ENCODE results near the gene GPHN.
"Not testable (repeated sequence)": the region's sequence is repeated elsewhere in the genome, so short reads cannot be mapped to it uniquely, and the experiment has no call there.

The GPHN gene

GRCh38 chr14:66657780-66658179, 149.8 kb downstream of the GPHN start:
- no peak for DNase-seq (ENCODE audit: low spot score)

DNA sequence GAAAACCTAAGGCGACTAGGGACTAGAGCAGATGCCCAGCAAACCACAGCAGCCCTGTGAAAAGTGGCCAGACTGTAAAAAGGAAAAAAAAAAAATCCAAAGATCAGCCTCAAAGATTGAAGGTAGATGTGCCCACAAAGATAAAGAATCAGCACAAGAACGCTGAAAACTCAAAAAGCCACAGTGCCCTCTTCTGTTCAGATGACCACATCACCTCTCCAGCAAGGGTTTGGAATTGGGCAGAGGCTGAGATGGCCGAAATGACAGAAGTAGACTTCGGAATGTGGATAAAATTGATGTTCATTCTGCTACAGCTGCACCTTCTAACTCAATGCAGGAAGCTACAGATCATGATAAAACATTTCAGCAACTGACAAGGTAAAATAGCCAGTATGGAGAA, 154.4 kb downstream of the GPHN start:
- no peak for DNase-seq (ENCODE audit: low spot score)

DNA sequence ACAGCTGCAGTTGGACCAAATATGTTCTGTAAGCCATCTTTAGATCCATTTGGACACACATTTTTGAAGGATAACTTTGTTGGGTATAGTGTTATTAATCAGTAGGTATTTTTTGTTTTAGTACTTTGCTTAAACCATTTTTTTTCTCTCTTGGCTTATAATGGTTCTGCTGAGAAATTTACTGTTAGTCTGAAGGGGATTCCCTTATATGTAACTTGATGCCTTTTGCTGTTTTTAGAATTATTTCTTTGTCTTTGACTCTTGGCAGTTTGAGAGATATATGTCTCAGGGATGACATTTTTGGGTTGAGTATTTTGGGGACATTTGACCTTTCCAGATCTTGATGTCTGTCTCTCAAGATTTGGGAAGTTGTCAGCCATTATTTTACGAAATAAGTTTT, 169.8 kb downstream of the GPHN start:
- DNase-seq (ENCODE audit: low spot score) = no peak

- DNase-seq (ENCODE audit: low spot score) = peak; percentile 60
These were observed 172.3 kb downstream of the GPHN start for GRCh38 chr14:66680216-66680615.

DNA sequence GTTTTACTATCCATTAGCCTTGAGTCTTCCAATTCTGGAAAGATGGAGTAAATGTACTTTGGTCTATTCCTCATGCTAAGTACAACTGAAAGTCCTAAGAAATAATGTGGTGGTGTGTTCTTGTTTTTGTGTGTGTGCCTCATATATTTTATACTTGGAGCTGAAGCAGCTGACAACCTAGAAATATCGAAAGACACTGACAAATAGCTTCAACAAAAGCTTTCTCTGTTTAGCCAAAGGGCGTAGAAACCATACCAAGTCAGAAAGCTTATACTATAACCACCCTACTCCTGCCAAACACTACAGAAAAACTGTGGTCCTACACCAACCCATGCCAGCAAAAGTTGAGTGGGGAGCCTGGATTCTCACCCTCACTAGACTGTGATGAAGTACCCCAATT, 188.4 kb downstream of the GPHN start:
- no peak for DNase-seq (ENCODE audit: low spot score)

- no peak for DNase-seq (ENCODE audit: low spot score)
These were observed 190.6 kb downstream of the GPHN start for GRCh38 chr14:66698503-66698902.

- DNase-seq (ENCODE audit: low spot score) = no peak
These were observed 193.9 kb downstream of the GPHN start for GRCh38 chr14:66701813-66702212.

DNA sequence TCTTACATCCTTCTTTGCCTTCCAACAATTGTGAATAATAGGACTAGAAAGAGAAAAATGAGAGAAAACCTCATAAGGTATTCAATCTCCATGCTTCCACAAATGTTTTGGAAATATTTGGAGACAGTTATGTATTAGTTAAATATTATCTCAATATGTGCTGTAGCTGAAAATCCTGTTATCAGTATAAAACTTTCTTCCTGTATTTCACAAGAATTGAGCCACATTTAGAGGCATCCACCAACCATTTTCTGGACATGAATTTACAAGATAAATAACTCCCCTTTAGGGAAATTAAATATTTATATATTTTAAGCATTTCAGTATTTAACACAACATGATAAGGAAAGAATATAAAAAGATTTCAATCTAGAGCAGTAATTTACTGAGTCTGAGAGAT, 200.3 kb downstream of the GPHN start:
- no peak for DNase-seq (ENCODE audit: low spot score)

GRCh38 chr14:66709291-66709690, 201.3 kb downstream of the GPHN start:
- no peak for DNase-seq (ENCODE audit: low spot score)

DNA sequence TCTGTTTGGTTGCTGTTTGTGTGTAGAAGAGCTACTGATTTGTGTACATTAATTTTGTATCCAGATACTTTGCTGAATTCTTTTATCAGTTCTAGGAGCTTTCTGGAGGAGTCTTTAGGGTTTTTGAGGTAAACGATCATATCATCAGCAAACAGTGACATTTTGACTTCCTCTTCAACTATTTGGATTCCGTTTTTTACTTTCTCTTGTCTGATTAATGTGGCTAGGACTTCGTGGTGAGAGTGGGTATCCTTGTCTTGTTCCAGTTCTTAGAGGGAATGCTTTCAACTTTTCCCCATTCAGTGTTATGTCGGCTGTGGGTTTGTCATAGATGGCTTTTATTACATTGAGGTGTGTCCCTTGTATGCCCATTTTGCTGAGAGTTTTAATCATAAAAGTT, 206.3 kb downstream of the GPHN start:
- not testable (repeated sequence) for DNase-seq (ENCODE audit: low spot score)

GRCh38 chr14:66715313-66715712, 207.4 kb downstream of the GPHN start:
- not testable (repeated sequence) for DNase-seq (ENCODE audit: low spot score)

DNA sequence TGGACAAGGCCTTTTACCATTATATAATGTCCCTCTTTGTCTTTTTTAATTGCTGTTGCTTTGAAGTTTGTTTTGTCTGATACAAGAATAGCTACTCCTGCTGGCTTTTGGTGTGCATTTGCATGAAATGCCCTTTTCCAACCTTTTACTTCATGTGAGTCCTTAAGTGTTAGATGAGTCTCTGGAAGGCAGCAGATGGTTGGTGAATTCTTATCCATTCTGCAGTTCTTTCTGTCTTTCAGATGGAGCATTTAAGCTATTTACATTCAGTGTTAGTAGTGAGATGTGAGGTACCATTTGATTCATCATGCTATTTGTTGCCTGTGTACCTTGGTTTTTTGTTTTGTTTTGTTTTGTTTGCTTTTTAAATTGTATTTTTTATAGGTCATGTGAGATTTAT, 208.3 kb downstream of the GPHN start:
- no peak for DNase-seq (ENCODE audit: low spot score)

GRCh38 chr14:66717561-66718140, 209.7 kb downstream of the GPHN start:
- no peak for DNase-seq (ENCODE audit: low spot score)

DNA sequence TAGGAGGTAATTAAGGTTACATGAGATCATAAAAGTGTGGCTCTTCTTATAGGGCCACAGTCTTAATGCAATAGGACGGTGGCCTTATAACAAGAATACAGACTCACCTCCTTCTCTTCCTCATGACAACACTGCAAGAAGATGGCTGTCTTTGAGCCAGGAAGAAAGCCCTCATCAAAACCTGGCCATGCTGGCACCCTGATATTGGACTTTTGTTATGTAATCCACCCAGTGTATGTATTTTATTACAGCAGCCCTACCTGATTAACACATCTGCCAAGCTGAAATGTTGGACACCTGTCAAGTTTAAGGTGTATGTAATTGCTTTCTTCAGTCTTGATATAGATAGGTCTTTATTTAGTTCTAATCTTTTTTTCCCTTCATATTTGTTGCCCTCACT, 217.0 kb downstream of the GPHN start:
- no peak for DNase-seq (ENCODE audit: low spot score)

- DNase-seq (ENCODE audit: low spot score) = not testable (repeated sequence)
These were observed 223.4 kb downstream of the GPHN start for GRCh38 chr14:66731298-66731697.

GRCh38 chr14:66735853-66736252, 227.9 kb downstream of the GPHN start:
- DNase-seq (ENCODE audit: low spot score) = no peak

DNA sequence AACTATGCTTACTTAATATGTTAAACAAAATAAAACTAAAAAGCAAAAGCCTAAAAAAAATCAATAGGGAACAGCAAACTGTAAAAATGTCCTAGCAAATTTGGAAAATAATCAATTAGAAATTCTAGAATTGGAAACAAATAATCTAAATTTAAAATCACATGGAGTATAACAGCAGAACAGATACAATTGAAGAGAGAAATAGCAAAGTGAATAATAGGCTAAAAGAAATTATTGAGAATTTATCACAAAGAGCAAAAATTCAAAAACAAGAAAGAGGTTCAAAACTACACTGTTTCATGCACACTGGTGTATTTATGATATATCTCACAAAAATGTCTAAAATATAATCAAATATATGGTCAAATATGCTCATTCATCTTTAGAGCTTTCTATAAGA, 231.9 kb downstream of the GPHN start:
- DNase-seq (ENCODE audit: low spot score) = no peak

DNA sequence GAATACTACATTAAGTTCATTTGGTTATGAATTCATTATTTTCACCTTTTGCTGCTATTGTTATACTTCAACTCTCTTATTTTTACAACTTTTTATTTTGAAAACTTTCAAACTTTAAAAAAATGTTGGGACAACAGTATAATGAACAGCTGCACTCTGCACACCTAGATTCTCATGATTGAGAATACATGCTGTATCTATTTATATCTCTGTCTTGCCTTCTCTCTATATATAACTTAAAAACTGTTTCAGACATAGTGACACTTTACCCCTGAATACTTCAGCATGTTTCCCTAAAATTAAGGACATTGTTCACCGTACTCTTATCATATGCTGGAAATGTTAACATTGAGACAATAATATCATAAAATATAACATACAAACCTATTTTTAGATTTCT, 237.1 kb downstream of the GPHN start:
- no peak for DNase-seq (ENCODE audit: low spot score)

- peak; percentile 33 for DNase-seq (ENCODE audit: low spot score)
These were observed 238.5 kb downstream of the GPHN start for GRCh38 chr14:66746316-66747006.

- DNase-seq (ENCODE audit: low spot score) = no peak
These were observed 244.2 kb downstream of the GPHN start for GRCh38 chr14:66752109-66752508.

DNA sequence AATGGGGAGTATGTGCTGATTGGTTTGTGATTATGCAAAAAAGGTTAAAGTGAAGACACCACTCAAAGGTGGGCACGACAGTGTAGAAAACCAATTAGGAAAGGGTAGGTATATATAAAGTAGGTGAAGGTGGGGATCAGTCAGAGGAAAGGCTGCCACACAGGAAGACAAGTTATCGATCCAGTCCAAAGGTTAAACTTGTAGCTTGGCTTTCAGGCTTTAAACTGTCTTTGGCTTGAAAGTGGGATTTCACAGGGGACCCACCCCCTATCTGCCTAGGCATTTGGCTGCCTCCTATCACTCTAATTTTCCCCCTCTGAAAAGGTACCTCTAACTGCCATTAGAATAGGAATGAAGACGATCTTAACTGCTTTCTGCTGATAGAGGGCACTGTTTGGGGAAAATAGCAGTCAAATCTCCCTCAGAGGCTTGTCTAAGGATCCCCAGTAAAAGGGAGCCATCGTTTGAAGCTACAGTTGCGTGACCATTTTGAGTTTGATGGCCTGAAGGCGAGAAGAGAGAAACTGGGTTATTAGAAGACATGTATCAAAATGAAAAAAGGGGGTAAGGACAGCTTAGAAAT, 250.2 kb downstream of the GPHN start:
- no peak for DNase-seq (ENCODE audit: low spot score)

- no peak for DNase-seq (ENCODE audit: low spot score)
These were observed 264.2 kb downstream of the GPHN start for GRCh38 chr14:66772146-66772545.

- no peak for DNase-seq (ENCODE audit: low spot score)
These were observed 274.9 kb downstream of the GPHN start for GRCh38 chr14:66782853-66783252.

DNA sequence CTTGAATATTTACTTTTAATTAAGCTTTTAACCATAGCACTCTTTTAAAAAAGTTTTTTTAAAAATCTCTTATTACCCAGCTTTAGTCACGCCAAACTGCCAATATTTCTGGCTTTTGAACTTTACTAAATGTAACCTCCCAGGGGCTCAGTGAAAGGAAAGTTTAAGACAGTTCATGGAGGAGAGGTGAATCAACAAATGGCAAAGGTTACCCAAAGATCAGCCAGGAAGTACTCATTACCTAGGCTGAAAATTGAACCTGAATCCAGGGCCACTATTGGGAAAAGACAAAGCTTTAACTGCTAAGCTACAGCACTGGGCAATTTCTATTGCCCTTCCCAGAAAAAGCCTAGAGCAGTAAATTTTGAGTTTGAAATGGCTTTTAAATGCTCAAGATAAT, 282.2 kb downstream of the GPHN start:
- no peak for DNase-seq (ENCODE audit: low spot score)
